IPS-15b (cell line): ENCODE results near the gene RER1.

Experiments used
- H3K27me3 ChIP-seq: one replicate; pipeline ENCODE4 v1.6.1; 2013; ENCODE audit warnings: low read length; ENCODE audit not compliant: control insufficient read depth, insufficient read depth
- H3K36me3 ChIP-seq: one replicate; pipeline ENCODE4 v1.6.1; 2013; ENCODE audit warnings: low read length; ENCODE audit not compliant: control insufficient read depth, insufficient read depth
- H3K4me1 ChIP-seq: one replicate; pipeline ENCODE4 v1.6.1; 2013; ENCODE audit warnings: mild to moderate bottlenecking, low read length; ENCODE audit not compliant: control insufficient read depth, insufficient read depth
- H3K4me3 ChIP-seq: one replicate; pipeline ENCODE4 v1.5.1; 2013; ENCODE audit warnings: low read depth, low read length
- H3K9ac ChIP-seq: one replicate; pipeline ENCODE4 v1.6.1; 2013; ENCODE audit warnings: low read depth, mild to moderate bottlenecking, low read length
- H3K9me3 ChIP-seq: one replicate; pipeline ENCODE4 v1.6.1; 2013; ENCODE audit warnings: mild to moderate bottlenecking, low read length; ENCODE audit not compliant: control insufficient read depth, insufficient read depth

Gene RER1

GRCh38 chr1:2348346-2349325 lies 43.0 kb upstream of the RER1 start:
- H3K4me1 ChIP-seq: no peaks in the 10 kb centered on the region
- no peaks in the 10 kb centered on the region for H3K9me3 ChIP-seq
- no peak overlapping the region for H3K9ac ChIP-seq
- H3K36me3 ChIP-seq: peaks cover 2% of the 10 kb centered on the region
- H3K27me3 ChIP-seq: no peaks in the 10 kb centered on the region
- H3K4me3 ChIP-seq: no peak overlapping the region

GRCh38 chr1:2349806-2350205 lies 41.8 kb upstream of the RER1 start:
- Histone ChIP-seq H3K9ac (no peak overlapping the region), H3K4me3 (no peak overlapping the region), H3K4me1 (no peaks in the 10 kb centered on the region), H3K27me3 (no peaks in the 10 kb centered on the region), H3K36me3 (no peaks in the 10 kb centered on the region), H3K9me3 (no peaks in the 10 kb centered on the region)

- no peaks in the 10 kb centered on the region for H3K4me1 ChIP-seq
- no peaks in the 10 kb centered on the region for H3K9me3 ChIP-seq
- no peaks in the 10 kb centered on the region for H3K27me3 ChIP-seq
- no peak overlapping the region for H3K9ac ChIP-seq
- no peaks in the 10 kb centered on the region for H3K36me3 ChIP-seq
- no peak overlapping the region for H3K4me3 ChIP-seq
Observed at GRCh38 chr1:2350501-2350900, 41.1 kb upstream of the RER1 start.

GRCh38 chr1:2350911-2351655 lies 40.6 kb upstream of the RER1 start:
- Histone ChIP-seq H3K9ac (no peak overlapping the region), H3K27me3 (no peaks in the 10 kb centered on the region), H3K4me3 (no peak overlapping the region), H3K36me3 (no peaks in the 10 kb centered on the region), H3K4me1 (no peaks in the 10 kb centered on the region), H3K9me3 (no peaks in the 10 kb centered on the region)

- H3K27me3 ChIP-seq: no peaks in the 10 kb centered on the region
- no peaks in the 10 kb centered on the region for H3K4me1 ChIP-seq
- H3K9ac ChIP-seq: no peak overlapping the region
- H3K36me3 ChIP-seq: no peaks in the 10 kb centered on the region
- no peak overlapping the region for H3K4me3 ChIP-seq
- H3K9me3 ChIP-seq: no peaks in the 10 kb centered on the region
Observed at GRCh38 chr1:2351723-2352122, 39.9 kb upstream of the RER1 start.

- Histone ChIP-seq H3K4me1 (no peaks in the 10 kb centered on the region), H3K36me3 (no peaks in the 10 kb centered on the region), H3K4me3 (no peak overlapping the region), H3K27me3 (no peaks in the 10 kb centered on the region), H3K9me3 (no peaks in the 10 kb centered on the region), H3K9ac (no peak overlapping the region)
Observed at GRCh38 chr1:2352341-2352896, 39.2 kb upstream of the RER1 start.

- Histone ChIP-seq H3K36me3 (no peaks in the 10 kb centered on the region), H3K27me3 (no peaks in the 10 kb centered on the region), H3K9ac (no peak overlapping the region), H3K4me3 (no peak overlapping the region), H3K4me1 (no peaks in the 10 kb centered on the region), H3K9me3 (no peaks in the 10 kb centered on the region)
Observed at GRCh38 chr1:2352897-2353550, 38.6 kb upstream of the RER1 start.

- Histone ChIP-seq H3K9ac (no peak overlapping the region), H3K9me3 (no peaks in the 10 kb centered on the region), H3K36me3 (no peaks in the 10 kb centered on the region), H3K27me3 (no peaks in the 10 kb centered on the region), H3K4me1 (no peaks in the 10 kb centered on the region), H3K4me3 (no peak overlapping the region)
Observed at GRCh38 chr1:2353551-2354438, 37.8 kb upstream of the RER1 start.

- Histone ChIP-seq H3K4me3 (no peak overlapping the region), H3K4me1 (no peaks in the 10 kb centered on the region), H3K9ac (no peak overlapping the region), H3K27me3 (no peaks in the 10 kb centered on the region), H3K36me3 (no peaks in the 10 kb centered on the region), H3K9me3 (no peaks in the 10 kb centered on the region)
Observed at GRCh38 chr1:2354511-2355372, 36.9 kb upstream of the RER1 start.
